ENCODE measurements around the gene PCBP4.
"Not testable (repeated sequence)": the region's sequence is repeated elsewhere in the genome, so short reads cannot be mapped to it uniquely, and the experiment has no call there.

Gene PCBP4

GRCh38 chr3:51937611-51938450, 29.4 kb downstream of the PCBP4 start:
- no peak for DNase-seq

- no peak for DNase-seq
Observed at GRCh38 chr3:51937014-51937413, 30.2 kb downstream of the PCBP4 start.

- no peak for DNase-seq
Observed at GRCh38 chr3:51935886-51936755, 31.1 kb downstream of the PCBP4 start.

DNA sequence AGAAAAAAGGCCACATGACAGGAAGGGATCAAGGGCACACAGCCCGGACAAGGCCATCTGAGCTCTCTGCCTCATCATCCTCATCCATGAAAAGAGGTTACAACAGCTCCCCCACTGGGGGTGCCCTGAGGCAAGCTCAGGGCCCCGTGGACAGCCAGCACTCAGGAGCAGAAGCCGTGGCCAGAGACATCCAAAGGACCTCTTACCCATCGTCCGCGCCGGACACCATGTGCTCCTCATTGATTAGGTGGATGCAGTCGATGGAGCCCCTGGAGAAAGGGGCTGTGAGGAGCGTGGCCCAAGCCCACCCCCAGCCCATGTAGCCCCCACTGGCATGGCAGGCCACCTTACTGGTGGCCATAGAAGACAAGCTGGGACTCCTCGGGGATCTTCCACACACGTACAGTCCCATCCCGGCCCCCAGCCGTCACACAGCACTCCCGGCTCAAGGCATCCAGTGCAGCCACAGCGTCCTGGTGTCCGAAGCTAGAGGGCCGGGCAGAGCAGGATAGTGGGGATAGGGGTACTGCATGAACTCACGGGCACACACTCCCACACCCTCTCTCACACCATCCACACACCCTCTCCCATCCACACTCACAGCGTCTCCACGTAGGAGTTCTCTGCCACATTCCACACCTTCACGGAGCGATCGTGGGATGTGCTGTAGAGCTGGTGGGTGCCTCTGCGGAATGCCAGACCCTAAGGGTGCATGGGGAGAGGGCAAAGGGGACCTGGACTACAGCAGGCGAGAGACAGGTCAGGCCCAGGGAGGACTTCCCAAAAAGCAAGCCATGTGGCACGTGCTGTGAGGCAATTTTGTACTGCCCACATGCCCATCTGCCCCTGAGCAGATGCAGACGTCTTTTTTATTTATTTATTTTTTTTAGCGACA, 32.0 kb downstream of the PCBP4 start:
- DNase-seq = no peak

DNA sequence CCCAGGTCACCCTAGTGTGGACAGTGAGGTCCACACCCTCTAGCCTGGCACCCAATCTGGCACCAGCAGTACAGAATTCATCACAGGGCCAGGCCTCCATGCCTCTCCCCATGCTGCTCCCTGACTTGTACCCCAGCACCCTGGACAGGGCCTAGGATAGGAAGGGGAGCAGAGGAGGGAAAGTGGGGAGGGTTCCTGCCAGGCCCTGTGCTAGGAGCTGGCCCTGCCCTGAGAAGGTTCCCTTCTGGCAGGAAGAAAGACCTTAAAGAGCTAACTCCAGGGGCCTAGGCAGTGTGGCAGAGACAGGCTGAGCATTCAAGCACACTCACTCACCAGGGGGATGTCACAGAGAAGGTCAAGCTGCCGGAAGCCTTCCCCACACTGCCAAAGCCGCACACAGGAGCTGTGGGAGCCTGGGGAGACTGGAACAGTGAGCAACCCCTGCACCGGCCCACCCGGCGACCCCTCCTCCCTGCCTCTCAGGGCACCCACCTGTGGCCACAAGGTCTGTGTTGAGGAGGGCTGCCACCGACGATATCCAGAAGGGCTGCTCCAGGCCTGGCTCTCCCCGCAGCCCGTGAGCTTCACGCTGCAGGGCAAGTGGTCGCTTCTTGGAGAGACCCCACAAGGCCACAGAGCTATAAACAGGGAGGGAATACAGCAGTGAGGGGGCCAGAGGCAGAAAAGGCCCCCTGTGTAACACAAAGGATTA, 33.0 kb downstream of the PCBP4 start:
- no peak for DNase-seq

DNA sequence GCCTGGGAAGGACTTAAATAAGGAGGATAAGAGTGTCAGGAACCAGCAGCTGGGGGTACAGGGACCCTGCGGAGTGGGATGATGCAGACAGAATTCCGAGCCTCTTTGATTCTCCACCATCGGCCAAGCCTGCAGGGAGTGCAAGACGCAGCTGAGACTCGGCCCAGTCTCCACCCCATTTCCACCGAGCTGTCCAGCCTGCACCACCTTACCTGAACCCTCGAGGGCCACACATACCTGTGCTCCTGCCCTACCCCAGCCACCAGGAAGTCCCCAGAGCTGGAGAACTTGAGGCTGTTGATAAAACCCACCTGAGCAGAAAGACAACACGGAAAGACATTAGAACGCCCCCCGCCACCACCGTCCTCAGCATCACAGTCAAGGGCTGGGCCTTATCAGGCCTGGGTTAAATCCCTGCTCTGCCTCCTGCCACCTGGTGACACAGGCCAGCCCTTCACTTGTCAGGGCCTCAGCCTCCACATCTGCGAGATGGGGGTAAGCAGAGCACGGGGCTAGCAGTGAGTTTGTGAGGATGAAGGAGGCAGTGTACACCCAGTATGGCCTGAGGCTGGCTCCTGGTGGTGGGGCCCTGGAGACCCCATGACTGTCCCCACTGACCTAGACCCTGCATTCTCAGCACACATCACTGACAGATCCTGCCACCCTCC, 33.6 kb downstream of the PCBP4 start:
- no peak for DNase-seq

DNA sequence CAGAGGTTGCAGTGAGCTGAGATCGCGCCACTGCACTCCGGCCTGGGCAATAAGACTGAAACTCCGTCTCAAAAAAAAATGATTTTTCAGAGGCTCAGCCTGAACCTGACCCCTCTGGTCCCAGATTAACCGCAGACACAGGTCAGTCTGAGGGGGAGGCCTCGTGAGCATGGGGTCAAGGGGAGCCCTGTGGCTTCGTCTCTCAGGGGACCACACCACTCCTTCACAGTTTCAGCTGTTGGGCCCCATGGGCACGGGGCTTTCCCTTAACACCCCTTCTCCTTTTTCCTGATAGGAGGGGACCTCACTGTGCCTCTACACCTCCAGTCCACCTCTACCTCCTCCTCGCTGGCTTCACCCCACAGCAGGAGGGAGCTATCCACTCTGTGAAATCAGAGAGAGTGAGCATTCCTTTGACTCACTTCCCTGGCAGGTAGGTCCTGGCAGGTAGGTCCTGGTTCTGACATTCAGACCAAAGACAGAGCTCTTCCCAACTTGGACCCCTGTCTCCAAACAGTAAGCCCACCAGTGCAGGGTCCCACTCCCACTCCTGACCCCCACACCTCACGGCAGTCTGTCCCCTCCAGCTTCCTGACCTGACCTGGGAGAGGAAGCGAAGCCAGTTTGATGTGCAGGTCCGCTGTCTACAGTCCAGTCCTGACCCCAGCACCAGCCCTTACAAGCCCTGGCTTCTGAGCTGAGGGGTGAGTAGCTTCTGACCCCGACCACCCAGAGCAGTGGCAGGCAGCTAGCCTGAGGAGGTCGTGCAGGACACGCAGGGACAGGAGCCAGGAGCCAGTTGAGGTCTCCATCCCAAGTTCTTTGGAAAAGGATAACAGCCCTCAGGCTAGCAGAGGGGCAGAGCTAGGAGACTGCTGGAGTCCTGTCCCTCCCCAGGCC, 34.5 kb downstream of the PCBP4 start:
- no peak for DNase-seq

GRCh38 chr3:51931756-51932155, 35.5 kb downstream of the PCBP4 start:
- no peak for DNase-seq

- DNase-seq = no peak
Observed at GRCh38 chr3:51930439-51930838, 36.8 kb downstream of the PCBP4 start.

GRCh38 chr3:51929420-51930003, 37.7 kb downstream of the PCBP4 start:
- no peak for DNase-seq

DNA sequence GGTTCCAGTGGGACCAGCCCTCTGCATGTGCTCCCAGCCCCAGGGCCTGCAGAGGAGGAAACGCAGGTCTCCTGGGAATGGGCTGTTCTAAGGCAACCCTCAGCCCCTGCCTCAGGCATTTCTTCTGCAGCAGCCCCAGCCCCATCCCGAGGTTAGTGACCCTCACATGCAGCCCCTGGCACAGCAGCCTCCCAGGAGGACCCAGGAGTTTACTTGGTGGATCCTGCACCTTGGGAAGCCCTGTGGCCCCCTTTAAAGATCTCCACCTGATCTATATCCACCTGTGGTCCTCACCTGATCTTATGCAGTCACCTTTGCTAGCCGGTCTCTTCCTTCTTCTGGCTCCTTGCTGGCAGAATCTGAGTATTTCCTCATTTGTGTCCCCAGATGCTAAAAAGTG, 38.3 kb downstream of the PCBP4 start:
- not testable (repeated sequence) for DNase-seq

- DNase-seq = no peak
Observed at GRCh38 chr3:51928438-51928837, 38.8 kb downstream of the PCBP4 start.

- no peak for DNase-seq
Observed at GRCh38 chr3:51927061-51927977, 39.9 kb downstream of the PCBP4 start.

GRCh38 chr3:51921081-51921578, 46.1 kb downstream of the PCBP4 start:
- no peak for DNase-seq

DNA sequence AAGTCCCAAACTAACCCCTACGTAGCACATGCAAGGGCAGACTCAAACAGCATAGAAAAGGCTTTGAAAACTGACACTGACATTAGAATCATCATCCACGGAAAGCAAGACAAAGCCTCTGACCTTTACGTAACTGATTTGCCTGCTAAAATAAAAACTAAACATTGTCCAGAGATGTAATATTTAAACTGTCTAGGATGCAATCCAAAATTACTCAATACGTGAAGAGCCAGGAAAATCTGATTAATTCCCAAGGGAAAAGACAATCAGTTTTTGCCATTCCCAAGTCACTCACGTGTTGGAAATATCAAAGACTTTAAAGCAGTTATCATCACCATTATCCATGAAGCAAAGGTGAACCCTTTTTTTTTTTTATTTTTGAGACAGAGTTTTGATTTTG, 50.8 kb downstream of the PCBP4 start:
- DNase-seq = no peak

DNA sequence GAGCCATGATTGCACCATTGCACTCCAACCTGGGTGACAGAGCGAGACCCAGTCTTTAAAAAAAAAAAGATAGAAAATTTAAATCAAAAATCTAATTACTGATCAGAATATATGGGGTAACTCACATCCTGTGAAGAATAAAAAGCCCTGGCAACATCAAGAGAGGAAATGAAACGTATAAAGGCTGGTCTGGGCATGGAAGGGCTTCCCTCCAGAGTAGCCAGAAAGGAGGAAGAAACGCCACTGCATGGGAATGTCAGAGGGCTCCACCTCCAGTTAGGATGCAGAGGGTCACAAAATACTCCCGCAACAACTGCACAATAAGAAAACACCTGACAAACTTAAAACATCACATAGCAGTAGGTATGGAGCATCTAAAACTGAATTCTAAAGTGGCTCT, 59.2 kb downstream of the PCBP4 start:
- DNase-seq = no peak
